ENCODE measurements around the gene CHSY1.

Gene CHSY1

GRCh38 chr15:101209285-101209845 lies 42.5 kb downstream of the CHSY1 start:
- no peak for DNase-seq

DNA sequence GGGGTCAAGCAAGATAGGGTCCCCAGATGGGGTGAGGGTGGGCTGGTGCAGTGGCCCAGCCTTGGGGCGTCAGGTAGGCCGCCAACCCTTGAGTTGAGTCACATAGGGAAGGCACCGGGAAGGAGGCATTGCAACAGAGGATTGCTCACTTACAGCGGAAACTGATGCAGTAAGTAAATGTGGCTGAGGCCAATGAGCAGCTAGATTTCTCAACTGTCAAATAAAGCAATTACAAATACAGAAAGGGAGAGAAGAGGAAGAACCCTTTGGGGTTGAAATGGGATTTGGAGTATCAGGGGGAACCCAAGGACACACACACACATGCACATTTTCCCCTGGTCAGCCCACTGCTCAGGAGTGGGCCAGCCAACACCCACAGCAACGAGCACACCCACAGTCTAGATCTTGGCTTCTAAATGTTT lies 44.0 kb downstream of the CHSY1 start:
- DNase-seq, result no peak

- no peak for DNase-seq
Measured at GRCh38 chr15:101206176-101206591, 45.7 kb downstream of the CHSY1 start.

DNA sequence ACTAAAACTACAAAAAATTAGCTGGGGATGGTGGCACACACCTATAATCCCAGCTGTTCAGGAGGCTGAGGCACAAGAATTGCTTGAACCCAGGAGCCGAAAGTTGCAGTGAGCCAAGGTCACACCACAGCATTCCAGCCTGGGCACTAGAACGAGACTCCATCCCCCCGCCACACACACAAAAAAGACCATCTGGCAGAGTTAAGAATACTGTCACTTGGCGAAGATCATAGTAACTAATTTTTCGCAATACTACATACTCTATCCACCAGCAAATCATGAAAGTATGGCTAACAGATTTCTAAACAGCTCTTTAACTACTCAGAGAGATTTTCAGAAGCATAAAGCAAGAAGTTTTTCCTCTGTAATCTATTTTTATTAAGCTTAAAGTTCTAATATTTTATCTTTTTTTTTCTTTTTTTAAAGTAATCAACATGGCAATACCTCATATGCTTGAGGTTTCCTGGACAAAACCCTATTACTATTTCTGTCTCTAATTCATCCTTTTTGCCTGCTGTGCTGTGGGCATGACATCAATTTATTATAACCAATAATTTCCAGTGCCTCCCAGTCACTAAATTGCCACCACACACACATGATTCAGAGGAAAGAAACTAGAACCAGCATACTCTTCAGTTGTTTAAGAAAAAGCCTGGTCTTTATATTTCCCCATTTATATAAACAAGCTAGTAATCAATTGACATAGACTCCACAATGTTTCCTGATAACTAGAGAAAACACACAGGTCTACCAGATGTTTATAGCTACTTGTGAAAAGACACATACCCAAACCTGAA lies 46.9 kb downstream of the CHSY1 start:
- DNase-seq, result no peak

DNA sequence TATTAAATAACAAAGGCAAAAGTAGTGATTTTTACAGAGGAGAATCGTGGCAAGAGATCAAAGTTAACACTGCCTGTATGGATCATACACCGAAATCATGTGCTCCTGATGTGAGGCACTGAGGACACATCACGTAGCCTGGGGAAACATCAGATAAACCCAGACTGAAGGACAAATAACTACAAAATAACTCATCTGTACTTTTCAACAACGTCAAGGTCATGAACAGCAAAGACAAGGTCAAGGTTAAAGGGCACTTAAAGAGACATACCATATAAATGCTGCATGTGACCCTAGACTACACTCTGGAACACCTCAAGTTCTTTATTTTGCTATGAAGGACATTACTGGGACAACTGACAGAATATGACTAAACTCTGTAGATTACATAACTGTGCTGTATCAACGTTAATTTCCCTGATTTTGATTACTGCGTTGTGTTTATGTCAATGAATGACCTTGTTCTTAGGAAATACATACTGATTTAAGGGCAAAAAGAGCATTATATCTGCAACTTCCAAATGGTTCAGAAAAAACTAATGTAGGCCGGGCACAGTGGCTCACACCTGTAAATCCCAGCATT lies 48.1 kb downstream of the CHSY1 start:
- no peak for DNase-seq

GRCh38 chr15:101203029-101203573 lies 48.7 kb downstream of the CHSY1 start:
- DNase-seq, result no peak

DNA sequence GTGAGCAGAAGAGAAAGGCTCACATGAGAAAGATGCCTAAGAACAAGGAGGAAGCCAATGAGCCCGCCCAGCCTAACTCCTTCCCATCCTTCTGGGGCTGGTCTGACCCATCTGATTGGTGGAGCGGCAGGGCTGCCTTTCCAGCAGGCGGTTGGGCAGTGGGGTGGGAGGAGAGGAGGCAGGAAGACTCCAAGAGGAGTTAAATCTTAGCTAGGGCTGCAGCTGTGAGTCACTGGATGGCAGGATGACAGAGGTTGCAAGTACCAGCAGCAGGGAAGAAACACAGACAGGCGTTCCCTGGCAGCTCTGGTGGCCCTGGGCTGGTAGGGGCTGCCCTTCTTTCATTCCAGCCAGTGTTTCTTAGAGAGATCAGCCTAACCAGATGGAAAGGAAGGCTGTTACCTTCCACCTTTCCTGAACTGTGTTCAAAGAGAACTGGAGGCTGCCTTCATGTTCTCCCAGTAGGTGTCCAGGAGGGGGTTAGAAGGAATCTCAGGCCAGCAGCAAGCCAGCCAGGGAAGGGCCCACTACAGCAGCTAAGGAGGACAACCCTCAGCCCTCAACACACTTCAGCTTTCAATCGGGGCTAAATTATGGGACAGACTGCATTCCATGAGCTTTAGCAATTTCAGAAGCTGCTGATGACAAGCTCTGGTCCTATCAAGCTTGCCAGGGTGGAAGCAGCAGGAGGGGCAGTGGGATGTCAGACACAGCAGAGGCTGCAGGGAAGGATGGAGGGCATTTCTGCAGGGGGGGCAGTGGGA lies 50.3 kb downstream of the CHSY1 start:
- peak; percentile 75 to 92 for DNase-seq

GRCh38 chr15:101200181-101200580 lies 51.7 kb downstream of the CHSY1 start:
- no peak for DNase-seq

DNA sequence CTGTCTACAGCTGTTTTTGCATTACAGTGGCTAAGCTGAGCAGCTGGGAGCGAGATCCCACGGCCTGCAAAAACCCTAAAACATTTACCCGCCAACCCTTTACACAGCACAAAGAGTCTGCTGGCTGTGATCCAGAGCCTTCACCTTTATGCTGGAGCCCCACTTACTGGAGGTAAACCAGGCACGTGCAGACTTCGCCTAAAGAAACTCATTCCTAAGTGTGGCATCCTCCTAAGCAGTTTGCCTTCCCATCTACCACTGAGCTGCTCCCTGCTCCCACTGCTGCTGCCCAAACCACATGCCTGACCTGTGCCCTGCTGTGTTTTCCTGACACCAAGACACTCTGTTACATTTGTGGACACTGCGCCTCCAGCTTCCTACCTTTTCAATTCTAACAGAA lies 53.0 kb downstream of the CHSY1 start:
- DNase-seq, result no peak

GRCh38 chr15:101198031-101198575 lies 53.7 kb downstream of the CHSY1 start:
- no peak for DNase-seq

- DNase-seq, result no peak
Measured at GRCh38 chr15:101194546-101195125, 57.2 kb downstream of the CHSY1 start.

DNA sequence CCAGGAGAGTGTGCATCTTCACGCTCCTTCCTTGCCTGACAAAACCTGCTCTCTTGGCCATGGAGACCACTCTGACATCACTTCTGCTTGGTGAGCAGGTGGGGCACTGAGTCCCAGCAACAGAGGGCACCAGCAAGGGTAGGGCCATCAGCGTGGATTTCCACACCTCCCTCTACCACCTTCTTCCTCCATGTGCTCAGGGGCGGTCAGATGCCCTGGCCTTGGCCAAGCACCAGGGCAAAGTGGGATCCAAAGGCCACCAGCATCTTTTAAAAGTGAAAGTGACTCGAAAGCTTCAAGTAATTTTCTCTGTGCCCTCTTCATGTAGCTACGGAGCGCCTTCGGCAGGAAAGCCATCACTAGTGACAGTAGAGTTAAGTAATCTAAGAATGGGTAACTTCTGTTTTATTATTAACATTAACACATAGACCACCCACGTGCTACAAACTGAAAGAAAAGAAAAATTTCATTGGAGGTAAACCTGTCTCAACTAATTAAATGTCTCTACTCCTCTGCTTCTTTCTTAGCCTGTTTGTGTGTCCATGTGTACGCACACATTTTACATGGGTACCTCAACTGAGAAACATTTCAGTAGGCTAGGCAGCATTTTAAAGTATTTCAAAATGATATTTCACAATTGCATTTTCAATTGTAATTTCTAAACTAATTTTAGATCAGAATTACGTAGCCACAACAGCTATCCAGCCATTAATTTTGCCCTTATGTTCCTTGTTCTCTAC lies 57.9 kb downstream of the CHSY1 start:
- DNase-seq, result no peak

DNA sequence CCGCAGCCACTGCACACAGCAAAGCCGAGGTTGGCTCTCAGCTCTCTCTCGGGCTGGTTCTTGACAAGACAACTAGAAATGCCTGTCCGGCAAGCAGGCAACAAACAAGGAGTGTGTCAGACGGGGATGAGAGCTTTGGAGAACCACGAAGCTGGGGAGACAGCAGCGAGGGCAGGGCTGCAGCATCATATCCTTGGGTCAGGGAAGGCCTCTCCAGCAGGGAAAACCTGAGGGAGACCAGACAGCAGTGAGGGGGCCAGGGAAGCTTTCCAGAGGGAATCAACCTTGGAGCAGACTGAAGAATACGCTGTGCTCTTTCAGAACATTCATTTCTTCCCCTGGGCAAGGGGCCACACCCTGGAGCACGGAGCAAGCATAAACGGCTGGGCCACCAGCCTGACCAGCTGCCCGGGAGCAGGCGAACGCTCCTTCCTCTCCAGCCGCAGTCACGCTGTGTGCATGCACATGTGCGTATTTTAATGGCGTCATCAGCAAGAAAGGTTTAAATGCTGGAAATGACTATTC lies 58.7 kb downstream of the CHSY1 start:
- DNase-seq, result no peak

GRCh38 chr15:101192081-101192480 lies 59.8 kb downstream of the CHSY1 start:
- no peak for DNase-seq

DNA sequence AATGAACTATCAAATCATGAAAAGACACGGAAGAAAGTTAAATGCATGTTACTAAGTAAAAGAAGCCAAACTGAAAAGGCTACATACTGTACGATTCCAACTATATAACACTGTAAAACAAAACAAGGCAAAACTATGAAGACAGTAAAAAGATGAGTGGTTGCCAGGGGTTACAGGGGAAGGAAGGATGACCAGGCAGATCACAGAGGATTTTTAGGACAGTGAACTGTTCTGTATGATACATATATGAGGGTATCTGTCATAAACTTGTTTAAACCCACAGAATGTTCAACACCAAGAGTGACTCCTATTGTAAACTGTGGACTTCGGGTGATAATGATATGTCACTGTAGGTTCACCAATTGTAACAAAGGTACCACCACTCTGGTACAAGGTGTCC lies 60.6 kb downstream of the CHSY1 start:
- DNase-seq, result no peak

- DNase-seq, result no peak
Measured at GRCh38 chr15:101190092-101190595, 61.7 kb downstream of the CHSY1 start.

DNA sequence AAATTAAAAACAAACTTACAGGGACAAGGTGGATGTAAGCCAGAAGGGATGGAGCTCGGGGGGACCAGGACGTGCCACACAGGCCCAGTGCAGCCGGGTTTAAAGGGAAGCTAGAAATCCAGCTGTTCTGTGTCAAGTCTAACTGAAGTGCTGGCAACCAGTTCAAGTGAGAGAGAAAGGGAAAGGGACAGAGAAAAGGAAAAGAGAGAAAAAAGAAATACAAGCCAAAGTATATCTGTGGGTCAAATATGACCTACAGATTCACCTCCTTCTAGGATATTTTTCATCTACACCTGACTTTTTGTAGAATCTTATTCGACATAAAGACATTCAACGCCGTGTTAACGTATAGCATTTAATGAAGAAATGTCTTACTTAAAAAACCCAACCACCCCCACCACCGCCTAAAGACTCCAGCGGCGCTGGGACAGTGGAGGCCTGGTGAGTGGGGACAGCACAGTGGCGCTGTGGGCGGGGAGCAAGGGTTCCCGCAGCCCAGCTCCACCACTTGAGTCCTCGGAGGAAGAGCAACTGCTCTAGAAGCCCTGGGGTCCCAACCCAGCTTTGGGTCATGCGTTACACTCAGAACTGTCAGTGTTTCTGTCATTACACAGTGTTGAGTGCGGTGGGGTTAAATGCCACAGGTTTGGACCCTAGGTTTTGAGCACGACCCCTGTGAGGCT lies 62.3 kb downstream of the CHSY1 start:
- no peak for DNase-seq

DNA sequence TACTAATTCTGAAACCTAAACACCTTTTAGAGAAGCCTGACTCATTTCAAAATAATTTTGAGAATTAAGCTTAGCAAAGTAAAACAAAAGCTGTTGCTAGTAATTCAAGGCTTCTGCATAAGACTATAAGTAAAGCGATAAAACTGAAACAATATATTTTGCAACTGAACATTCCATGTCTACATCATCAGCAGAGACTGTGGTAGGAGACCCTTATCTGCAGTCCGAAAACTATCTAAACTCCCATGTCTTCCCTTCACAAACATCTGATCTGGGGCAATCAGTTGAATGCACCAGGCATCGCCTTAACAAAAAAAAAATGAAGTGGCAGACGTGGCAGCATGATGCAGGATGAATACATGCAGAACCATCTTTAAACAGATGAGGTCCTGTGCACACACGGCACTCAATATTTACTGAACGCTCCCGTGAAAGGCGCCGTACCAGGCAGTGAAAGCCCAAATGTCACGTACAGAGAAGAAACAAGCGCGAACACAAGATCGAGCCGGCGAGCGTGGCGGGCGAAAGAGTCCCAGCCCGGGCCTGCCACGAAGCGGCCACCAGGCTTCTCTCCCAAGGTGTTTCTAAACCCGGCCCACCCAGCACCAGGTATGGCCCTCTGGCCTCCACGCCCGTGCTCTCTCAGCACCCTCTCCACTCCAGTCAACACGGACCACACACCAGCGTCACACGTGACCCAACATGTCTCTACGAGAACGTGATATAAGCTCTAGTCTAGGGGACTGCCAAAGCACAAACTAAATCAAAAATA lies 63.0 kb downstream of the CHSY1 start:
- no peak for DNase-seq

DNA sequence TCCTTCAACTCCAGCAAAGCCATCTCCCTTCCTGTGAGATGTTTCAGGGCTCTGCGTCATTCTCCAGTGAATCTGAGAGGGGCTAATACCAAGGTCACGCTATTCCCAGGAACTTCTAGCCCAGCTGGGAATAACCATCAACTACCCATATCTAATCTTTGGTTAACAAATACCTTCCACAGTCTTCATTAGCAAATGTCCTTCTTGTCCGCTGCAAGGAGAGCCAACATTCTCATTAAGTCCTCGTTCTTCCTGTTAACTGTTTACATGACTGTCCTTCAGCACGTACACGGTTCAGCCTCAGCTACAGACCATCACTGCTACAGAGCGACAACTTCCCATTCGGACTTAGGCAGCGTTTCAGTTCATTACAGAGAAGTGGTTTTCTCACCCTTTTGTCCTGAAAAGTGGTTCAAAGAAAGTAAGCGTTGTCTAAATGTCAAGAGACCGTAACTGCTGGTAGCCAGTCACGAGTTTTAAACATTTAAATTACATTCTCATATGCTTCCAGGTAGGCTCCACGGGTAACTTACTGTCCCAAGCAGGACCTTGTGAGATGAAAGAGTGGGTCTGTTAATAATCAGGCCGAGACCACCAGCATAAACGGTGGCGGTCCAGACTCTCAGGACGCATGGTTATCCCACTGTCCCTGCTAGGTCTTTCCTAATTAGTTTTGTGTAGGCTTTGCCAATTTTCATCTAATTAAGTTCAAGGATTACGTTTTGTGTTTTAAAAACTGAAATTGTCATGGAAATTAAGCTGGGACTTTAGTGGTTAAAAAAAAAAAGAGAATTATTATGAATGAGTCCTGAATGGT lies 63.8 kb downstream of the CHSY1 start:
- no peak for DNase-seq

All from SW 1271 (cell line).